GM12864 (cell line): Measurements from ENCODE around the gene NDUFC2.
"Not testable (repeated sequence)": the region's sequence is repeated elsewhere in the genome, so short reads cannot be mapped to it uniquely, and the experiment has no call there.

Experiments
- DNase-seq: peaks from one replicate; pipeline ENCODE4 v3.0.0-alpha.2; 2011; ENCODE audit warnings: low read depth
- H3K4me3 ChIP-seq: 2 replicates; pipeline ENCODE4 v1.5.1; 2011; ENCODE audit warnings: mild to moderate bottlenecking, low read depth, low read length, control low read depth
- TF ChIP-seq, protein P1 (sequence below): IDR thresholded peaks from 2 replicates; pipeline ENCODE4 v1.5.1; 2011; ENCODE audit warnings: low read depth, mild to moderate bottlenecking, moderate library complexity, low read length, control low read depth, inconsistent platforms; ENCODE audit errors: missing control alignments

The NDUFC2 gene

DNA sequence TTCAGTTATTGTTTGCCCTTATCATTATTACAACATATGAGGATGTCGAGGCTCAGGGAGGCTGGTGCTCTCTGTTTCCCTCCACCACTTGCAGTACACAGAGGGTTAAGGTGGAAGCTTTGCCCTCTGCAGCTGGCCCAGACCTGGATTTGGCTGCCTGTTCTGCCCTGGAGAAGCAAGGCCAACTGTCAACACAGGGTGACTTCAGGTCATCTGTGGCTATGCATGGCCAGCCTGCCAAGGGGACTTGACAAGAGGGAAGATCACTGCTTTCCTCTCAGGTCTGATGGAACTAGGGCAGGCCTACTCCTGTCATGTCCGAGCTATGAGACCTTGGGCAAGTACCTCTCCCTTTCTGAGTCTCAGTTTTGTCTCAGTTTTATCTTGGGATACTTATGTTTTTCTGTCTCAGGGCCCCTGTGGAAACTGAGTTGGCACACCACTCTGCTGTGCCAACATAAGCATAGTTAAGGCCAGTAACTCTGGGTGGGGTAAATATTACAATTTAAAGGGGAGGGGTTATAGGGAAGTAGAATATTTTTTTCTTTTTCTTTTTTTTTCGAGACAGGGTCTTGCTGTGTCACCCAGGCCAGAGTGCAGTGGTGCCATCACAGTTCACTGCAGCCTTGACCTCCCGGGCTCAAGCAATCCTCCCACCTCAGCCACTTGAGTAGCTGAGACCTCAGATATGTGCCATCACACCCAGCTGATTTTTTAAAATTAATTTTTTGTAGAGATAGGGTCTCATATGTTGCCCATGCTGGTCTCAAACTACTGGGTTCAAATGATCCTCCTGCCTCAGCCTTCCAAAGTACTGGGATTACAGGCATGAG, 18.4 kb downstream of the NDUFC2 start:
- TF ChIP-seq, protein P1, sequence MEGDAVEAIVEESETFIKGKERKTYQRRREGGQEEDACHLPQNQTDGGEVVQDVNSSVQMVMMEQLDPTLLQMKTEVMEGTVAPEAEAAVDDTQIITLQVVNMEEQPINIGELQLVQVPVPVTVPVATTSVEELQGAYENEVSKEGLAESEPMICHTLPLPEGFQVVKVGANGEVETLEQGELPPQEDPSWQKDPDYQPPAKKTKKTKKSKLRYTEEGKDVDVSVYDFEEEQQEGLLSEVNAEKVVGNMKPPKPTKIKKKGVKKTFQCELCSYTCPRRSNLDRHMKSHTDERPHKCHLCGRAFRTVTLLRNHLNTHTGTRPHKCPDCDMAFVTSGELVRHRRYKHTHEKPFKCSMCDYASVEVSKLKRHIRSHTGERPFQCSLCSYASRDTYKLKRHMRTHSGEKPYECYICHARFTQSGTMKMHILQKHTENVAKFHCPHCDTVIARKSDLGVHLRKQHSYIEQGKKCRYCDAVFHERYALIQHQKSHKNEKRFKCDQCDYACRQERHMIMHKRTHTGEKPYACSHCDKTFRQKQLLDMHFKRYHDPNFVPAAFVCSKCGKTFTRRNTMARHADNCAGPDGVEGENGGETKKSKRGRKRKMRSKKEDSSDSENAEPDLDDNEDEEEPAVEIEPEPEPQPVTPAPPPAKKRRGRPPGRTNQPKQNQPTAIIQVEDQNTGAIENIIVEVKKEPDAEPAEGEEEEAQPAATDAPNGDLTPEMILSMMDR = no peak
- DNase-seq = no peak
- H3K4me3 ChIP-seq = no peak overlapping the region

DNA sequence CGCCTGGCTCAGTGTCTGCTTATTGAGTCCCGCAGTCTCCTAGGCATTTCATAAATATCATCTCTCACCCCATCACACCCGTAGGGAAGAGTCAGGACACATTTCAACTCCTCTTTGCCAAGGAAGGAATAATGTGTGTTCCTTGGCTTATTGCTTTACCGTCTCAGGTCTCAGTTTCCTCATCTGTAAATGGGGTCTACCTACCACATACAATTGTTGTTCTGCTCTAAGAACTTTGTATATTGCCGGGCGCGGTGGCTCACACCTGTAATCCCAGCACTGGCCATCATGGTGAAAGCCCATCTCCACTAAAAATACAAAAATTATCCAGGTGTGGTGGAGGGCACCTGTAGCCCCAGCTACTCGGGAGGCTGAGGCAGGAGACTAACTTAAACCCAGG, 19.1 kb downstream of the NDUFC2 start:
- TF ChIP-seq, protein P1 = no peak
- no peak for DNase-seq
- no peak overlapping the region for H3K4me3 ChIP-seq

DNA sequence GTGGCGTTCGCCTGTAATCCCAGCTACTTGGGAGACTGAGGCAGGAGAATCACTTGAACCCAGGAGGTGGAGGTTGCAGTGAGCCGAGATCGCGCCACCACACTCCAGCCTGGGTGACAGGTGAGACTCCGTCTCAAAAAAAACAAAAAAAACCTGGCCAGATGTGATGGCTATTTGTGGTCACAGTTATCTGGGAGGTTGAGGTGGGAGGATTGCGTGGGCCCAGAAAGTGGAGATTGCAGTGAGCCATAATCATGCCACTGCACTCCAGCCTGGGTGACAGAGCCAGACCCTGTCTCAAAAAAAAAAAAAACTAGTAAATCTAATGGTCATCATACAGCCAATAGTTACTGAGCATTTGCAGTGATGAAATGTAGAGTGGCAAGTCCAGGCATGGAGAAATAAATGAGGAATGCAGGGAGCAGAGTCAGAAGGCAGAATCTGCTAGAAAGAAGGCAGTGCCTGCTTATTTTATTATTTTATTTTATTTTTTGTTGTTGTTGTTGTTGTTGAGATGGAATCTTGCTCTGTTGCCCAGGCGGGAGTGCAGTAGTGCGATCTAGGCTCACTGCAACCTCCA, 19.8 kb downstream of the NDUFC2 start:
- not testable (repeated sequence) for H3K4me3 ChIP-seq

DNA sequence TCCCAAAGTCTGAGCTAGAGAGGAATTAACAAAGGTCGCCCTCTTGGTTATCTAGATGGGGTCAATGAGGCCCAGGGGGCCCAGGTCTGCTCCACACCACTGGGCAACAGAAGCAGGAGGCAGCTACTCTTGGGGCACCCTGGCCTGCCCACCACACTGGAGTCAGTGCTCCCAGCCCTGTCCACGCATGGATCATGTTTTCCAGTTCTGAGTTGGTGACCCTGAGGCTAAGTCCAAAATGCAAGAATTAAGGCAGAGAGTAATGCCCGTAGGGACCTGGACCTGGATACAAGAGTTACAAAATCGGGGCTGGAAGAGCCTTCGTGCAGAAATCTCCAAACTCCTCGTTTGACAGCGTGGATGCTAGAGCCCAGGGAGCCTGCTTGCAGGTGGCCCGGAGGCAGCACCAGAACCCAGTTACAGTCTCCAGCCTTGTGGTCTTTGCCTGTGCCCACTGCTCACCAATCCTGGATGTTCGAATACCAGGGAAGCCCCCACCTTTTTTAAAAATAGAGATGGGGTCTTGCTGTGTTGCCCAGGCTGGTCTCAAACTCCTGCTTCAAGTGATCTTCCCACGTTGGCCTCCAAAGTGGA, 22.1 kb downstream of the NDUFC2 start:
- no peak overlapping the region for H3K4me3 ChIP-seq
- DNase-seq = no peak
- TF ChIP-seq, protein P1 = no peak

More for the DNA sequence above, 19.8 kb downstream of the NDUFC2 start:
- not testable (repeated sequence) for DNase-seq

DNA sequence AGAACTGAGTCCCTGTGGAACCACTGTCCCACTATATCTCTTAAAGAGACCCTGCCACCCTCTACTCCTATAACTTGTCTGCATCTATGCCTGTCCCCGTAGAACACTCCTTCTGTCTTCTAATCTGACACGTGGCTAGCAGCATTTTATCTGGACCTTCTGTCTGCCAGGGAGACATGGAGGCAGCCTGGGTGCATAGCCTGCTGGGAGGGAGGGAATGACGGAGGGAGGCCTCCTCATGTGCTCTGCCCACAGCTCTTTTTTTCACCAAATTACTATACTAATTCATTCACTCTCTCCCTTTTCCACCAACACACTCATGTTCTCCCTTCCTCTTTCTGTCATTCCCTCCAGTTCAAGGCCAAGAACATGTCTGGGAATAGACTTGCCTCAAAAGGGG, 23.6 kb downstream of the NDUFC2 start:
- DNase-seq = no peak
- TF ChIP-seq, protein P1 = no peak
- H3K4me3 ChIP-seq = no peak overlapping the region

DNA sequence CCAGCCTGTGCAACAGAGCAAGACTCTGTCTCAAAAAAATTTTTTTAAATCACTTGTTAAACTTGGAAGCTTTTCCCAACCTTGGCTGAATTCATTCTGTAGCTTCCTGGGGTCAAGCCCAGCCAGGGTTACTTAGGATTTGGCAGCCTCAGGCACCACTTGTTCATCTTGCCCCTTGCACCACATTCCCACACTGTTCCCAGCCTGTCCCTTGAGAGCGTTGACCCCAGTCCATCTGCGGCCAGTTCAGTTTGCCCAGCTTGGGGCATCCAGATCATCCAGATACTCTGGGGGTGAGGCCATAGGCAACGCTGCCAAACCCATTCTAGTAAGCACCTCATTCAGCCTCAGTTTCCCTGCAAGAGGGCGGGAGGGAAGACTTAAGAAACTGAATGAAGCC, 24.7 kb downstream of the NDUFC2 start:
- no peak for DNase-seq
- no peak overlapping the region for H3K4me3 ChIP-seq
- TF ChIP-seq, protein P1 = no peak

DNA sequence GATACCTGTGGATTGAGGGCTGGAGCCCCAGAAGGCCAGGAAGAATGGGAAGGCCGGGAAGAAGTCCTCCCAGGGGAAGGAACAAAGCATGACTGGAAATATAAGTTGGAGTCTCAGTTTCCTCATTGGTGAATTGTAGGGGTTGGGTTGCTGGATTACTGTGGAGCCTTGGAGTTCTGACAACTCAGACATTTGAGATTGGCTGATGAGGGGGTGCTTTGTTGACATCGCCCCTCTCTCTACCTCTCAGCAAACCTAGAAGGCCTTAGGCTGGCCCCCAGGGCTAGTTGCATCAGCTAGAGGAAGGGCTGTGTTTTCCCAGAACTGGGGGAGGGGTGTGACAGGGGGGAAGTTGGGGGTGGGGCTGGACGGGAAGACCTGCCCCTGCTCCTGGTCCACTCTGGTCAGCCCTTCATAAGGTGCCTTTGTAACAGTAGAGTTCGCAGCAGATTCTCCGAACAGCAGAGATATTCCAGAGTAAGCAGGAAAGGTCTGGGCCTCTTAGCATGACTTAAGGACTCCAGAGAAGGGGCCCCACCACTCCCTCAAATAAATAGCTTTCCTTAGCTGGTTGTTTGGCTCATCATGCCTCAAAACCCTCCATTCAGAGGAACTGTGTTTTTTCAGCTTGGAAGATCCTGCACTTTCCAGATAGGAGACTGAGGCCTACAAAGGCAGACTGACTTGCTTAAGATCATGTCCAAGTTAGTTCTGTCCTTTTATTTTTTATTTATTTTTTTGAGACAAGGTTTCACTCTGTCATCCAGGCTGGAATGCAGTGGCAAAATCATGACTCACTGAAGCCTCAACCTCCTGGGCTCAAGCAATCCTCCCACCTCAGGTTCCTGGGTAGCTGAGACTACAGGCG, 28.5 kb downstream of the NDUFC2 start:
- H3K4me3 ChIP-seq = no peak overlapping the region
- TF ChIP-seq, protein P1 = no peak
- DNase-seq = no peak
